Neutrophil (primary cell): Measurements from ENCODE around the gene SIK2.

Source experiments
- H3K27ac ChIP-seq: fragments of 200-600 bp; sonication (generic); 2 replicates; pipeline ENCODE4 v1.5.1; 2016; ENCODE audit warnings: mild to moderate bottlenecking, moderate library complexity
- H3K27me3 ChIP-seq: fragments of 200-600 bp; sonication (generic); 2 replicates; pipeline ENCODE4 v1.6.0; 2016; ENCODE audit warnings: mild to moderate bottlenecking
- H3K36me3 ChIP-seq: fragments of 200-600 bp; sonication (generic); 2 replicates; pipeline ENCODE4 v1.5.1; 2017
- H3K4me1 ChIP-seq, 2 experiments: fragments of 200-600 bp in 1 of 2; sonication (generic) in 1 of 2; 1 replicate in 1 of 2; 2 replicates in 1 of 2; pipeline versions ENCODE4 v1.5.1 to v1.6.1; 2013 to 2016; ENCODE audit warnings: low read depth in 1 of 2, low read length in 1 of 2, mild to moderate bottlenecking in 1 of 2, moderate library complexity in 1 of 2; ENCODE audit not compliant: control insufficient read depth in 1 of 2, insufficient read depth in 1 of 2
- H3K4me3 ChIP-seq, 2 experiments: fragments of 200-600 bp in 1 of 2; sonication (generic) in 1 of 2; 1 replicate in 1 of 2; 2 replicates in 1 of 2; pipeline ENCODE4 v1.5.1; 2013 to 2016; ENCODE audit warnings: low read depth in 1 of 2, low read length in 1 of 2, mild to moderate bottlenecking in 1 of 2, moderate library complexity in 1 of 2
- H3K9me3 ChIP-seq: fragments of 200-600 bp; sonication (generic); 2 replicates; pipeline ENCODE4 v1.5.1; 2016
- CTCF ChIP-seq: fragments of 200-600 bp; sonication (generic); IDR thresholded peaks from 2 replicates; pipeline ENCODE4 v1.5.1; 2016; ENCODE audit warnings: antibody characterized with exemption

Gene SIK2

GRCh38 chr11:111748035-111748804 is 146.0 kb downstream of the SIK2 start:
- no peaks in the 10 kb centered on the region for H3K4me1 ChIP-seq
- no peak overlapping the region for H3K4me3 ChIP-seq
- no peaks in the 10 kb centered on the region for H3K9me3 ChIP-seq
- peaks cover 74% of the 10 kb centered on the region for H3K36me3 ChIP-seq
- TF ChIP-seq CTCF, result no peak
- no peak overlapping the region for H3K27ac ChIP-seq
- H3K27me3 ChIP-seq, result no peaks in the 10 kb centered on the region

DNA sequence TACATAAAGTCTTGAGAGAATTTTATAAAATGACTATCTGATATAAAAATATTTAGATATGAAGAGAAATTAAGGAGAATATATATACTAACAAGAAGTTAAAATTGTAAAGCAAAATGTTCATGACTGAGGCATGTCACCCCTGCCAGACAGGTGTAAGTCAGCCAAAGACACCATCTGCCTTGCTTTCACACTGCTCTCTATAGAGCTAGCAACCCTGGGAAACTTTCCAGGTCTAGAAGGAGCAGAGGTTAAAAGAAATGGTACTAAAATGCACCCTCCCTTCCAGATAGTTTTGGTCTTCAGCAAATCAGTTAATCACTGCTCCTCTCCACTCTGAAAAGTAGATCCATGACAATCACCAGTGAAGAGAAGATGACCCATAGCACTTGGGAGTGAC is 147.4 kb downstream of the SIK2 start:
- no peak overlapping the region for H3K27ac ChIP-seq
- TF ChIP-seq CTCF, result no peak
- peaks cover 68% of the 10 kb centered on the region for H3K36me3 ChIP-seq
- no peaks in the 10 kb centered on the region for H3K27me3 ChIP-seq
- no peak overlapping the region for H3K4me3 ChIP-seq
- no peaks in the 10 kb centered on the region for H3K9me3 ChIP-seq
- H3K4me1 ChIP-seq, result no peaks in the 10 kb centered on the region

- H3K27me3 ChIP-seq, result no peaks in the 10 kb centered on the region
- H3K4me1 ChIP-seq, result no peaks in the 10 kb centered on the region
- H3K4me3 ChIP-seq, result no peak overlapping the region
- H3K36me3 ChIP-seq, result peaks cover 46% of the 10 kb centered on the region
- no peaks in the 10 kb centered on the region for H3K9me3 ChIP-seq
- no peak for TF ChIP-seq CTCF
- H3K27ac ChIP-seq, result no peak overlapping the region
These were observed 153.8 kb downstream of the SIK2 start for GRCh38 chr11:111756097-111756496.

DNA sequence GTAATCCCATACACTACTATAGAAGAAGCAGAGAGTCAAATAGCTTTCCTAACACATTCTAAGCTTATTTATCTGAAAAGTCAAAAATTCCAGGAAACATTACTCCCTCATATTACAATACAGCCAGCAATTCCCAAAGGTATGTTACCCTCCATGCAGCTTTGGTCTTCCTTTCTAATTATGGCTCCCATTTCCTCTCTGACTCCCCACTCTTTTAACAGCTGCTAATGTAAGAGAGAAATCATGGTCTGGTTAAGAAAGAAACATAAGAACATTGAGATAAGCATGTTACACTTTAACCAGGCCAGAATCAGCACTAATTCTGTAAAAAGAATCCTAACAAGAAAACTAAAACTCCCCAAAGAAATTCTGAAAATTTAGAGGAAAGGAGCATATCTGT is 157.1 kb downstream of the SIK2 start:
- H3K4me1 ChIP-seq, result no peaks in the 10 kb centered on the region
- no peaks in the 10 kb centered on the region for H3K9me3 ChIP-seq
- no peaks in the 10 kb centered on the region for H3K27me3 ChIP-seq
- no peak overlapping the region for H3K4me3 ChIP-seq
- H3K27ac ChIP-seq, result no peak overlapping the region
- H3K36me3 ChIP-seq, result peaks cover 34% of the 10 kb centered on the region
- TF ChIP-seq CTCF, result no peak

DNA sequence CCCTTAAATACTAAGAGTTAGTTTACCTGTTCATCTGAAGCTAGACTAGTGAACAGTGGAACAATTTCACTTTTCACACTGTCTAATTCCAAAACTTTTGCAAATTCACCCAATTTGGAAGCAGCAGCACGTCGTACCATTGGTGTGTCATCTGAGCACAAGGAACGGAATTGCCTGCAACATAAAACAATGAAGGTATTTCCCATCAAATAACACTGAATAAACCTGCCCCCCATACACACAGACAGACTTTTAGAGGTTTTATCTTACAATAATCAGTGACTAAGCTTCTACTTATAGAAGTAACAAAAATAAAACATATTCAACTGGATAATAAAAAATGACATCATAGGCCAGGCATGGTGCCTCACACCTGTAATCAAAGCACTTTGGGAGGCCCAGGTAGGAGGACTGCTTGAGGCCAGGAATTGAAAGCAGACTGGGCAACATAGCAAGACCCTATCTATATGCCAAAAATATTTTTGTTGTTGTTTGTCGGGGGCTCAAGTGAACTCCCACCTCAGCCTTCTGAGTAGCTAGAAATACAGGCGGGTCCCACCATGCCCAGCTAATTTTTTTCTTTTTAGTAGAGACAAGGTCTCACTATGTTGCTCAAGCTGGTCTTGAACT is 157.6 kb downstream of the SIK2 start:
- H3K9me3 ChIP-seq, result no peaks in the 10 kb centered on the region
- peaks cover under 1 to 3% of the 10 kb centered on the region in 2 experiments for H3K4me1 ChIP-seq
- H3K36me3 ChIP-seq, result peaks cover 28% of the 10 kb centered on the region
- no peak overlapping the region for H3K4me3 ChIP-seq
- no peak overlapping the region for H3K27ac ChIP-seq
- no peaks in the 10 kb centered on the region for H3K27me3 ChIP-seq
- TF ChIP-seq CTCF, result no peak
